Measurements from ENCODE around the gene PAK1. TPM values are rescaled to one million over a fixed set of nuclear protein-coding genes. Genes with fewer than 3 reads are reported as not detected.

Gene PAK1
- total and polyA plus RNA-seq, 2 of the 8 experiments (the other 6 are each of a cell fraction or from before 2014, with no cell fraction given): 87.7 to 151 TPM

DNA sequence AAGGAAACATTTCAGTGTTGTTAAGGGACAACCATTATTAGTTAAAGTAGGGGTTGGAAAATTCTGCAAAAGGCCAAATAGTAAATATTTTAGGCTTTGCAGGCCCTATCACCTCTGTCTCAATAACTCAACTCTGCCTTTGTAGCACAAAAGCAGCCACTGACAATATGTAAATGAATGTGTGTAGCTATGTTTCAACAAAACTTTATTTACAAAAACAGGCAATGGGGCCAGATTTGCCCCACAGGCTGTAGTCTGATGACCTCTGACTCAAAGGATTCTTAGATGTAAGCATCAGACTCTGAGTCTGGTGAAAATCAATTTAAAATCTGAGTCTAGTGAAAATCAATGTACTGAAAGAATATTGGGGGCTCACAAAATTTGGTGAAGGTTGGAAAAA, 50.3 kb downstream of the PAK1 start (continued):
- no peak for TF ChIP-seq JUND (IDR thresholded peaks at IDR 0.05; ENCODE audit: low read length)
- TF ChIP-seq POLR2A (IDR thresholded peaks at IDR 0.05; ENCODE audit: control extremely low read depth in 1 of 2, low read depth in 2 of 2, low read length in 2 of 2): no peak
- TF ChIP-seq RXRA (IDR thresholded peaks at IDR 0.05; ENCODE audit: insufficient read depth, low read depth, low read length): no peak
- TF ChIP-seq SP1 (IDR thresholded peaks at IDR 0.05; ENCODE audit: low read depth, low read length): no peak
- no peak for TF ChIP-seq CHD2 (IDR thresholded peaks at IDR 0.05; ENCODE audit: low read length)
